ENCODE data around the gene CNOT6. TPM values are rescaled to one million over a fixed set of nuclear protein-coding genes. Genes with fewer than 3 reads are reported as not detected.

Gene CNOT6
- total RNA-seq, 4 donors from 2014 or later, result 8.9 to 12.2 (median 11.2) TPM

DNA sequence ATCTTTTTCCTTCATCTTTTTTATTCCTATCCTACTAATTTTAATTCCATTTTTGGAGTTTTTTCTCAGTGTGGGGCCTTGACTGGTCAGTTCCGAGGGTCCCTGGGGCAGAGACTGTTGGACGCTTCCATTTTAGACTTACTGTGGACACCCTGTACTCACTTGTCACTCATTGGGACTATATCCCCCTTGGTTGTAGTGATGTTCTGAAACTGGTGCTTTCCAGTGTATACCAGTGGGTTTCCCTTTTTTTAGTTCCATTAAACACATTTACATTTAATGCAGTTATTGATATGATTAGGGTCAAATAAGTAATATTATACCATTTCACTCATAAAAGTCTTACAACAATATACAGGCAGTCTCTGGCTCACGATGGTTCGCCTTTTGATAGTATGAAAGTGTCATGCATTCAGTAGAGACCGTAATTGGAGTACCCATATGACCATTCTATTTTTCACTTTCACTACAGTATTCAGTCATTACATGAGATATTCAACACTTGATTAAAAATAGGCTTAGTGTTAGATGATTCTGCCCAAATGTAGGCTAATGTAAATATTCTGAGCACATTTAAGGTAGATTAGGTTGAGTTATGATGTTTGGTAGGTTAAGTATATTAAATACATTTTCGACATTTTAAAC, 46.0 kb downstream of the CNOT6 start:
- intact Hi-C loops (cut with DNase I; ENCODE audit: low total_unique reads), result no loop called here
- WGBS, 2 donors, result 91 to 93% methylated on average over 6 of the region's 6 CpGs
- no peak overlapping the region for H3K4me3 ChIP-seq (ENCODE audit: low read depth, poor library complexity, severe bottlenecking)
- TF ChIP-seq, protein P1, sequence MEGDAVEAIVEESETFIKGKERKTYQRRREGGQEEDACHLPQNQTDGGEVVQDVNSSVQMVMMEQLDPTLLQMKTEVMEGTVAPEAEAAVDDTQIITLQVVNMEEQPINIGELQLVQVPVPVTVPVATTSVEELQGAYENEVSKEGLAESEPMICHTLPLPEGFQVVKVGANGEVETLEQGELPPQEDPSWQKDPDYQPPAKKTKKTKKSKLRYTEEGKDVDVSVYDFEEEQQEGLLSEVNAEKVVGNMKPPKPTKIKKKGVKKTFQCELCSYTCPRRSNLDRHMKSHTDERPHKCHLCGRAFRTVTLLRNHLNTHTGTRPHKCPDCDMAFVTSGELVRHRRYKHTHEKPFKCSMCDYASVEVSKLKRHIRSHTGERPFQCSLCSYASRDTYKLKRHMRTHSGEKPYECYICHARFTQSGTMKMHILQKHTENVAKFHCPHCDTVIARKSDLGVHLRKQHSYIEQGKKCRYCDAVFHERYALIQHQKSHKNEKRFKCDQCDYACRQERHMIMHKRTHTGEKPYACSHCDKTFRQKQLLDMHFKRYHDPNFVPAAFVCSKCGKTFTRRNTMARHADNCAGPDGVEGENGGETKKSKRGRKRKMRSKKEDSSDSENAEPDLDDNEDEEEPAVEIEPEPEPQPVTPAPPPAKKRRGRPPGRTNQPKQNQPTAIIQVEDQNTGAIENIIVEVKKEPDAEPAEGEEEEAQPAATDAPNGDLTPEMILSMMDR (IDR thresholded peaks at IDR 0.05), result no peak
- no peak for TF ChIP-seq POLR2A (IDR thresholded peaks at IDR 0.05)
- DNase-seq (ENCODE audit: low spot score in 2 of 2), result no peak

DNA sequence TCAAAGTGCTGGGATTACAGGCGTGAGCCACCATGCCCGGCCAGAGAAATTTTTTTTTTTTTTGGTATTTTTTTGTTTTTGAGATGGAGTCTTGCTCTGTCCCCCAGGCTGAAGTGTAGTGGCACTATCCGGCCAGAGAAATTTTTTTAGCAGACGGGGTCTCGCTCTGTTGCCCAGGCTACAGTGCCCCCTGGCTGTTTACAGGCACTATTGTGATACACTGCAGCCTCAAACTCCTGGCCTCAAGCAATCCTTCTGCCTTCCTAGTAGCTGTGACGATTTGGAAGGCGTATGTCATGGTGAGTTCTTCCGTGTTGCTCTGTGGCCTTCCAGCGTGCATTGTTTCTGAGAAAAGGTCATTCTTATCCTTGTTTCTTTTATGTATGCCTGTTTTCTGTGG, 47.5 kb downstream of the CNOT6 start:
- no peak overlapping the region for H3K4me3 ChIP-seq (ENCODE audit: low read depth, poor library complexity, severe bottlenecking)
- TF ChIP-seq, protein P1 (IDR thresholded peaks at IDR 0.05), result no peak
- no peak for TF ChIP-seq POLR2A (IDR thresholded peaks at IDR 0.05)
- 93 to 97% methylated on average over 9 of the region's 9 CpGs for WGBS, 2 donors
- intact Hi-C loops (cut with DNase I; ENCODE audit: low total_unique reads), result no loop called here
- DNase-seq (ENCODE audit: low spot score in 2 of 2), result no peak

DNA sequence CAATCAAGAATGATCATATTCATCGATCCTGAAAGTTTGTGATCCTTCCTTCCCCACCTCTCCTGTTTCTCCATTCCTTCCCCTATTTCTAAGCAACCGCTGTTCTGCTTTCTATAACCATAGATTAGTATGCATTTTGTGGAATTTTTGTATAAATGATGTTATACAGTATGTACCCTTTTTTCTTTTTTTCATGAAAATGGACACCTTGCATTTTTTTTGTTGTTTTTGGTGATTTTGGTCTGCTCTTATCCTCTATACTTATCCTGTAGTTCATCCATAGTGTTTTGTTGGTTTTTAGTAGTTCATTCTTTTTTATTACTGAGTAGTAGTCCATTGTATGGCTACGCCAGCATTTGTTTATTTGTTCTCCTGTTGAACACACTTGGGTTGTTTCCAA, 51.1 kb downstream of the CNOT6 start:
- no peak for DNase-seq (ENCODE audit: low spot score in 2 of 2)
- no peak overlapping the region for H3K4me3 ChIP-seq (ENCODE audit: low read depth, poor library complexity, severe bottlenecking)
- 94 to 100% methylated on average over 3 of the region's 3 CpGs for WGBS, 2 donors
- no peak for TF ChIP-seq POLR2A (IDR thresholded peaks at IDR 0.05)
- TF ChIP-seq, protein P1 (IDR thresholded peaks at IDR 0.05), result no peak
- intact Hi-C loops (cut with DNase I; ENCODE audit: low total_unique reads), result no loop called here

DNA sequence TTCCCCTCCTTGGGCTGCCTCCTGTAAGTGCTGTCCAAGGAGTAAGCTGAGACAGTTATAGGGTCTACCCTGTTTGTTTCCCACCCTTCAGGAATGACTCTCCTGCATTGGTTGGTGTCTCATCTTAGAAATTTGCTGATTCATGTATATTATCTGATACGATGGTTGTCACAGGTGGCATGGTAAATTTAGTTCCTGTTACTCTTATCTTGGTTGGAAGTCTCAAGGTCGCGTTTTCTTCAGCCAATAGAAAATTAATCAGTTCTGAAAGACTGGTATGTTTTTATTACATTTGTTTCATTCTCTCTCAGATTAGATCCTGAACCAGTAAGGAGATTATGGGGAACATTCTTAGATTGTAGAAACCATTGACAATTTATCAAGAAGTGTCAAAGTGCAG, 54.4 kb downstream of the CNOT6 start:
- TF ChIP-seq, protein P1 (IDR thresholded peaks at IDR 0.05), result no peak
- TF ChIP-seq POLR2A (IDR thresholded peaks at IDR 0.05), result no peak
- no peak overlapping the region for H3K4me3 ChIP-seq (ENCODE audit: low read depth, poor library complexity, severe bottlenecking)
- WGBS, 2 donors, result 75 to 87% methylated on average over 3 of the region's 3 CpGs
- intact Hi-C loops (cut with DNase I; ENCODE audit: low total_unique reads), result no loop called here
- DNase-seq (ENCODE audit: low spot score in 2 of 2), result no peak

DNA sequence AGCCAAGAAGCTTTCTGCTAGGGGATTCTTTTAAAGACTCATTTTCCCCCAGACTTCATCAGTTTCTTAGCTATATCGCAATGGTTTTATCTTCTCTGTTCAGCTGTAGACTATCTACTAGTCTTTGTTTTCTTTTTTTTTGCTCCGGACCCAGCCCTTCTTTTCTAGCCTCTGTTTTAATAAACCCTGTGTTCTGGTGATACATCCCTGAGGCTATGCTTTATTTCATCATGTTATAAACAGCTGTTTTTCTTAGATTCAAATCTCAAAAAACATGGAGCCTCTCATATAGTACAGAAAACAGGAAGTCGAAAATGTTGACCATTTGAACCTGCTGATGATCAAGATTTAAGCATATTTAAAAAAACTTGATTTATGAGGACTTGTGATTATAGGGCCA, 59.4 kb downstream of the CNOT6 start:
- intact Hi-C loops (cut with DNase I; ENCODE audit: low total_unique reads), result no loop called here
- WGBS, 2 donors, result 79 to 86% methylated on average over 3 of the region's 3 CpGs
- no peak for DNase-seq (ENCODE audit: low spot score in 2 of 2)
- no peak overlapping the region for H3K4me3 ChIP-seq (ENCODE audit: low read depth, poor library complexity, severe bottlenecking)
- no peak for TF ChIP-seq POLR2A (IDR thresholded peaks at IDR 0.05)
- TF ChIP-seq, protein P1 (IDR thresholded peaks at IDR 0.05), result no peak

Measured in lower leg skin (tissue), 4 donors.